ENCODE data around the gene ACSM3.

The ACSM3 gene

GRCh38 chr16:20846551-20846950 is 82.7 kb downstream of the ACSM3 start:
- H3K27ac ChIP-seq (ENCODE audit: low read length): no peak overlapping the region
- H3K36me3 ChIP-seq (replicated peaks; ENCODE audit: insufficient read depth, low read length): no peaks in the 10 kb centered on the region
- TF ChIP-seq EZH2 (optimal IDR thresholded peaks at IDR 0.05; ENCODE audit: low read depth, low read length) (no peak), CTCF (IDR thresholded peaks at IDR 0.05; ENCODE audit: low read length) (no peak), EZH2phosphoT487 (IDR thresholded peaks at IDR 0.05; ENCODE audit: low read length) (no peak)

More at GRCh38 chr16:20846551-20846950, 82.7 kb downstream of the ACSM3 start:
- Histone ChIP-seq H3K9me2 (replicated peaks; ENCODE audit: insufficient read depth, low read length) (no peaks in the 10 kb centered on the region), H3K4me2 (ENCODE audit: low read depth, low read length) (no peak overlapping the region), H3F3A (ENCODE audit: insufficient read depth, low read length) (no peaks in the 10 kb centered on the region), H3K79me2 (ENCODE audit: low read length) (no peaks in the 10 kb centered on the region), H3K9me3 (replicated peaks; ENCODE audit: insufficient read depth, low read length) (no peaks in the 10 kb centered on the region), H3K27me3 (replicated peaks; ENCODE audit: insufficient read depth, low read length) (no peaks in the 10 kb centered on the region), H2AFZ (ENCODE audit: low read length) (no peak overlapping the region), H3K9ac (ENCODE audit: low read length) (no peak overlapping the region), H3K4me3 (ENCODE audit: low read length) (no peak overlapping the region), H3K4me1 (ENCODE audit: low read length) (no peaks in the 10 kb centered on the region), H4K20me1 (ENCODE audit: insufficient read depth, low read length) (no peaks in the 10 kb centered on the region)
- DNase-seq: no peak
